Endodermal cell (in vitro differentiated cells): ENCODE results near the gene IL24. TPM values are rescaled to one million over a fixed set of nuclear protein-coding genes. Genes with fewer than 3 reads are reported as not detected.
"Not testable (repeated sequence)": the region's sequence is repeated elsewhere in the genome, so short reads cannot be mapped to it uniquely, and the experiment has no call there.

Experiments used
- DNase-seq: peaks from one replicate; pipeline ENCODE4 v3.0.0-alpha.2; 2017
- H3K27ac ChIP-seq: 2 replicates; pipeline ENCODE4 v1.5.1; 2013; ENCODE audit warnings: mild to moderate bottlenecking, low read depth, low read length, moderate library complexity
- H3K27me3 ChIP-seq: 2 replicates; pipeline ENCODE4 v1.6.1; 2013; ENCODE audit warnings: mild to moderate bottlenecking, low read length, moderate library complexity; ENCODE audit not compliant: insufficient read depth, control insufficient read depth, poor library complexity, severe bottlenecking
- H3K36me3 ChIP-seq: 2 replicates; pipeline ENCODE4 v1.7.0; 2013; ENCODE audit warnings: mild to moderate bottlenecking, low read length, moderate library complexity; ENCODE audit not compliant: control insufficient read depth, insufficient read depth
- H3K4me1 ChIP-seq: one replicate; pipeline ENCODE4 v1.7.0; 2013; ENCODE audit warnings: low read length; ENCODE audit not compliant: control insufficient read depth, insufficient read depth
- H3K4me3 ChIP-seq: 2 replicates; pipeline ENCODE4 v1.5.1; 2013; ENCODE audit warnings: mild to moderate bottlenecking, low read length, moderate library complexity
- H3K9ac ChIP-seq: 2 replicates; pipeline ENCODE4 v1.6.1; 2013; ENCODE audit warnings: mild to moderate bottlenecking, low read length, moderate library complexity; ENCODE audit not compliant: poor library complexity, severe bottlenecking; ENCODE audit errors: extremely low read depth
- H3K9me3 ChIP-seq: 2 replicates; pipeline ENCODE4 v1.6.1; 2013; ENCODE audit warnings: mild to moderate bottlenecking, low read length, moderate library complexity; ENCODE audit not compliant: control insufficient read depth
- H3K27ac Mint-ChIP-seq: 2 replicates; pipeline ENCODE4 v1.8.0; 2020; ENCODE audit warnings: mixed read lengths
- H3K27me3 Mint-ChIP-seq: 2 replicates; pipeline ENCODE4 v1.8.0; 2021; ENCODE audit warnings: mild to moderate bottlenecking, mixed read lengths; ENCODE audit not compliant: insufficient read depth
- H3K36me3 Mint-ChIP-seq: 2 replicates; pipeline ENCODE4 v1.8.0; 2020; ENCODE audit warnings: low read depth, mixed read lengths
- H3K4me1 Mint-ChIP-seq: 2 replicates; pipeline ENCODE4 v1.8.0; 2020; ENCODE audit warnings: mixed read lengths
- H3K4me3 Mint-ChIP-seq: 2 replicates; pipeline ENCODE4 v1.8.0; 2020; ENCODE audit warnings: mild to moderate bottlenecking, moderate library complexity, mixed read lengths
- H3K9me3 Mint-ChIP-seq: 2 replicates; pipeline ENCODE4 v1.8.0; 2020; ENCODE audit warnings: mild to moderate bottlenecking, mixed read lengths
- WGBS, 2 experiments: methylation state at CpG; one replicate each; pipeline versions ENCODE4 v1.1.5 to v1.1.7; 2013; ENCODE audit warnings: missing lambda C conversion rate in 2 of 2, mixed read lengths in 1 of 2; ENCODE audit not compliant: insufficient coverage in 1 of 2, insufficient read length in 1 of 2; 5-methylcytosine and 5-hydroxymethylcytosine counted together
- total RNA-seq, 2 donors: library from RNA; stranded (reverse); fragmentation: NEBNext Ultra II Directional in 1 of 2; extraction: Animal tissue kit (Norgen Biotek cat#: 25700) in 1 of 2; gene quantifications; 2 replicates in 1 of 2; 3 replicates in 1 of 2; pipeline ENCODE4 v1.2.1, GENCODE V29; 2021
- TF ChIP-seq, protein P1 (sequence below): fragments of 200-600 bp; sonication (generic); conservative IDR thresholded peaks from 2 replicates; pipeline ENCODE4 v1.5.0; 2021; ENCODE audit warnings: antibody characterized with exemption, mild to moderate bottlenecking

The IL24 gene
- total RNA-seq, 2 donors from 2014 or later = not detected

DNA sequence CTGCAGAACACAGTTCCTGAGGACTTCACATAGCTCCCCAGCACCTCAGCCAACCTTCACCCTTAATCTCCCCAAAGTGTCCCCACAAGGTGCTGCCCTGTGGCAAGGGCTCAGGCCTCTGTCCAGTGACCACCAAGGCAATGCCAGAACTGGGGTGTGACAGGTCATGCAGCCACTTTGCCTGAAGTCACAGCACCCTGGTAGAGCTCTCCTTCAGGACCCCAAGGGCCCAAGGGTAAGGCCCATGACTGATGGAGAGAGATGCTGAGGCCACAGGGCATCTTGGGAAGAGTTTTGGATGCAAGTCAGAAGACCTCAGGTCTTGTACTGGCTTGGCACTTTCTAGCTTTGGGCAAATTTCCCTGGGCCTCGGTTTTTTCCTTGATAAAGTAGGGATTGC, 25.3 kb downstream of the IL24 start:
- Mint-ChIP-seq H3K9me3 (no peaks in the 10 kb centered on the region), H3K4me1 (no peaks in the 10 kb centered on the region), H3K4me3 (no peak overlapping the region), H3K27ac (no peak overlapping the region), H3K36me3 (no peaks in the 10 kb centered on the region), H3K27me3 (peaks cover 2% of the 10 kb centered on the region)
- H3K36me3 ChIP-seq = no peaks in the 10 kb centered on the region
- DNase-seq = no peak
- no peaks in the 10 kb centered on the region for H3K27me3 ChIP-seq
- H3K9me3 ChIP-seq = no peaks in the 10 kb centered on the region
- H3K4me1 ChIP-seq = no peaks in the 10 kb centered on the region
- no peak overlapping the region for H3K9ac ChIP-seq
- WGBS, 2 experiments = 100% methylated on average over 1 of the region's 1 CpG; no CpG with 5 or more reads in 1 of the 2 experiments
- TF ChIP-seq, protein P1, sequence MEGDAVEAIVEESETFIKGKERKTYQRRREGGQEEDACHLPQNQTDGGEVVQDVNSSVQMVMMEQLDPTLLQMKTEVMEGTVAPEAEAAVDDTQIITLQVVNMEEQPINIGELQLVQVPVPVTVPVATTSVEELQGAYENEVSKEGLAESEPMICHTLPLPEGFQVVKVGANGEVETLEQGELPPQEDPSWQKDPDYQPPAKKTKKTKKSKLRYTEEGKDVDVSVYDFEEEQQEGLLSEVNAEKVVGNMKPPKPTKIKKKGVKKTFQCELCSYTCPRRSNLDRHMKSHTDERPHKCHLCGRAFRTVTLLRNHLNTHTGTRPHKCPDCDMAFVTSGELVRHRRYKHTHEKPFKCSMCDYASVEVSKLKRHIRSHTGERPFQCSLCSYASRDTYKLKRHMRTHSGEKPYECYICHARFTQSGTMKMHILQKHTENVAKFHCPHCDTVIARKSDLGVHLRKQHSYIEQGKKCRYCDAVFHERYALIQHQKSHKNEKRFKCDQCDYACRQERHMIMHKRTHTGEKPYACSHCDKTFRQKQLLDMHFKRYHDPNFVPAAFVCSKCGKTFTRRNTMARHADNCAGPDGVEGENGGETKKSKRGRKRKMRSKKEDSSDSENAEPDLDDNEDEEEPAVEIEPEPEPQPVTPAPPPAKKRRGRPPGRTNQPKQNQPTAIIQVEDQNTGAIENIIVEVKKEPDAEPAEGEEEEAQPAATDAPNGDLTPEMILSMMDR = no peak
- H3K4me3 ChIP-seq = no peak overlapping the region
- H3K27ac ChIP-seq = no peak overlapping the region

DNA sequence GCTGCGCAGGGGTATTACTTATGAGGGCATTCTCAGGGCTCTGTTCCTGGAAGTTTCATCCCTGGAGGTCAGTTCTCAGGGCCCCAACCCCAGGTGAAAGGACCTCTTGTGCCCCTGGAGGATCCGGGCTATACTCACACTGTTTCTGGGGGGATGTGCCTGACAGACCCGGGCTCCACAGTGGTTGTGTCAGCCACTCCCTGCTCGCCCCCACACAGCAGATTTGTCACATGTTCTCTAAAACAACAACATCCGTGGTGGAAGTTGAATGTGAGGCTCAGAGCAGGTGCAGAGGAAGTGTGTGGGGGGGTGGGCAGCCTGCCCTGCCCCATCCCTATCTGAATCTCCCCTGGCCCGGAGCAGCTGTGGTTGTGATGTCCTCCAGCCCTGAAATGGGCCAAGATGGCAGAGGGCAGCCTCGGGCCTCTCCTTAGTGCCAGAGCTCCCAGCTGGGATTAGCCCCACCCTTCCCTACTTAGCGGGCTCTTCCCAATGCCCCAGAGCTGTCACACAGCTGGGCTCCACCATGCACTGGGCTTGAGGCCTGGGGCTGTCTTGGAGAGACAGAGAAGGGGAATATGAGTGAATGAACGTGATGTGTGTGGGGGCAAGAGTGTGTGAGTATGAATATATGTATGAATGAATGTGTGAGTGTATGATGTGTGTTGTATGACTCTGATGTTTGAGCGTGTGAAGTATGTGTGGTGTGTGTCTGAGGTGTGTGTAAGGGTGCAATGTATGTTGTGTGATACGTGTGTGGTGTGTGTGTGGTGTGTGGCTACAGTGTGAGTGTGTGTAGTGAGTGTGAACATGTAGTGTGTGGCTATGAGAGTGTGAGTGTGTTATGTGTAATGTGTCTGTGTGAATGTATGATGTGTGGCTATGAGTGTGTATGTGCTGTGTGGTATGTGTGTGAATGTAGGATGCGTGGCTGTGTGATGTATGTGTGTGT, 26.0 kb downstream of the IL24 start:
- no peaks in the 10 kb centered on the region for H3K27me3 ChIP-seq
- Mint-ChIP-seq H3K9me3 (no peaks in the 10 kb centered on the region), H3K4me3 (no peak overlapping the region), H3K4me1 (no peaks in the 10 kb centered on the region), H3K27ac (no peak overlapping the region), H3K27me3 (no peaks in the 10 kb centered on the region), H3K36me3 (no peaks in the 10 kb centered on the region)
- H3K36me3 ChIP-seq = no peaks in the 10 kb centered on the region
- H3K4me3 ChIP-seq = no peak overlapping the region
- TF ChIP-seq, protein P1 = no peak
- no peak overlapping the region for H3K27ac ChIP-seq
- no peaks in the 10 kb centered on the region for H3K9me3 ChIP-seq
- 87 to 91% methylated on average over 8 to 12 of the region's 12 CpGs for WGBS, 2 experiments
- no peaks in the 10 kb centered on the region for H3K4me1 ChIP-seq
- no peak overlapping the region for H3K9ac ChIP-seq
- no peak for DNase-seq

DNA sequence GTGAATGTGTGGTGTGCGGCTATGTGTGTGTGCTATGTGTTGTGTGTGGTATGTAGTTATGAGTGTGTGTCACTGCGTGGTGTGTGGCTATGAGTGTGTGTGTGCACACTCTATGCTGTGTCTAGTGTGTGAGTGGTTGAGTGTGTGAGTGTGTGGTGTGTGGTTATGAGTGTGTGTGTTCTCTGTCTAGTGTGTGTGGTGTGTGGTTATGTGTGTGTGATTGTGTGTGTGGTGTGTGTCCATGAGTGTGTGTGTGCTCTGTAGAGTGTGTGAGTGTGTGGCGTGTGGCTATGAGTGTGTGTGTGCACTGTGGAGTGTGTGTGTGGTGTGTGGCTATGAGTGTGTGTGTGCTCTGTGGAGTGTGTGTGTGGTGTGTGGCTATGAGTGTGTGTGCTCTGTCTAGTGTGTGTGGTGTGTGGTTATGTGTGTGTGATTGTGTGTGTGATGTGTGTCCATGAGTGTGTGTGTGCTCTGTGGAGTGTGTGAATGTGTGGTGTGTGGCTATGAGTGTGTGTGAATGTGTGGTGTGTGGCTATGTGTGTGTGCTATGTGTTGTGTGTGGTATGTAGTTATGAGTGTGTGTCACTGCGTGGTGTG, 26.8 kb downstream of the IL24 start:
- DNase-seq, H3K27ac ChIP-seq, H3K27ac Mint-ChIP-seq, H3K4me1 Mint-ChIP-seq, H3K4me3 Mint-ChIP-seq, H3K9me3 Mint-ChIP-seq, H3K27me3 Mint-ChIP-seq, H3K9me3 ChIP-seq, H3K27me3 ChIP-seq, H3K36me3 Mint-ChIP-seq, H3K4me3 ChIP-seq, H3K9ac ChIP-seq, H3K36me3 ChIP-seq, H3K4me1 ChIP-seq: not testable (repeated sequence)
- 83 to 91% methylated on average over 3 of the region's 4 CpGs for WGBS, 2 experiments
